Nephron (organoid): Measurements from ENCODE around the gene GSG1L.

Experiments
- H3K27ac Mint-ChIP-seq, 3 experiments: 2 replicates each; pipeline ENCODE4 v1.8.0; 2020; ENCODE audit warnings: mixed read lengths in 3 of 3, mild to moderate bottlenecking in 2 of 3, moderate library complexity in 1 of 3
- H3K27me3 Mint-ChIP-seq: 2 replicates; pipeline ENCODE4 v1.8.0; 2021; ENCODE audit warnings: low read depth, mild to moderate bottlenecking, moderate library complexity, mixed read lengths
- H3K36me3 Mint-ChIP-seq: 2 replicates; pipeline ENCODE4 v1.8.0; 2020; ENCODE audit warnings: low read depth, mixed read lengths
- H3K4me1 Mint-ChIP-seq: 2 replicates; pipeline ENCODE4 v1.8.0; 2020; ENCODE audit warnings: mixed read lengths
- H3K4me3 Mint-ChIP-seq, 3 experiments: 2 replicates each; pipeline ENCODE4 v1.8.0; 2020; ENCODE audit warnings: mild to moderate bottlenecking in 3 of 3, mixed read lengths in 3 of 3, moderate library complexity in 2 of 3
- H3K9me3 Mint-ChIP-seq: 2 replicates; pipeline ENCODE4 v1.8.0; 2020; ENCODE audit warnings: mixed read lengths
- TF ChIP-seq, protein P1 (sequence below), 3 experiments: fragments of 200-600 bp; sonication (generic); IDR thresholded peaks; one replicate each; pipeline ENCODE4 v1.5.0; 2021; ENCODE audit warnings: antibody characterized with exemption in 3 of 3; ENCODE audit not compliant: unreplicated experiment in 3 of 3

The GSG1L gene

DNA sequence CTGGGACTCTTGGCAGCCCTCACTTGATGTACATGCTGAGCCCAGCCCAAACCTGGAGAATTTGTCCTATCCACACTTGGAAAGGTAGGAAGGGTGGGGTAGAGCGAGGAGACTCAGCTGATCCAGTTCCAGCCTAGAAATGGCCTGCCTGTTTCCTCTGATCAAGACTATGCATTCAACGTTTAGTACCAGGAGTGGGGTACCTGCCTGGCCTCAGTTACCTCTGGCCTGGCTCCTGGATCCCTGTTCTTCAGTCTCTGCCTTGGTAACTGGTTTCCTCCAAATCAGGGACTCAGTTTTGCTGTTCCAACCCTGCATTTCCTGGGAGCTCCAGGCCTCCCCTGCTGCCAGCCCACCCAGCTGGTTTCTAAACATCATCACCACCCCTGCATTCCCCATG is 233.5 kb downstream of the GSG1L start:
- no peaks in the 10 kb centered on the region for H3K36me3 Mint-ChIP-seq
- H3K4me1 Mint-ChIP-seq, result no peaks in the 10 kb centered on the region
- H3K4me3 Mint-ChIP-seq, result no peak overlapping the region
- TF ChIP-seq, protein P1, sequence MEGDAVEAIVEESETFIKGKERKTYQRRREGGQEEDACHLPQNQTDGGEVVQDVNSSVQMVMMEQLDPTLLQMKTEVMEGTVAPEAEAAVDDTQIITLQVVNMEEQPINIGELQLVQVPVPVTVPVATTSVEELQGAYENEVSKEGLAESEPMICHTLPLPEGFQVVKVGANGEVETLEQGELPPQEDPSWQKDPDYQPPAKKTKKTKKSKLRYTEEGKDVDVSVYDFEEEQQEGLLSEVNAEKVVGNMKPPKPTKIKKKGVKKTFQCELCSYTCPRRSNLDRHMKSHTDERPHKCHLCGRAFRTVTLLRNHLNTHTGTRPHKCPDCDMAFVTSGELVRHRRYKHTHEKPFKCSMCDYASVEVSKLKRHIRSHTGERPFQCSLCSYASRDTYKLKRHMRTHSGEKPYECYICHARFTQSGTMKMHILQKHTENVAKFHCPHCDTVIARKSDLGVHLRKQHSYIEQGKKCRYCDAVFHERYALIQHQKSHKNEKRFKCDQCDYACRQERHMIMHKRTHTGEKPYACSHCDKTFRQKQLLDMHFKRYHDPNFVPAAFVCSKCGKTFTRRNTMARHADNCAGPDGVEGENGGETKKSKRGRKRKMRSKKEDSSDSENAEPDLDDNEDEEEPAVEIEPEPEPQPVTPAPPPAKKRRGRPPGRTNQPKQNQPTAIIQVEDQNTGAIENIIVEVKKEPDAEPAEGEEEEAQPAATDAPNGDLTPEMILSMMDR (IDR thresholded peaks at IDR 0.05; ENCODE audit: unreplicated experiment in 3 of 3), result no peak
- peaks cover 35% of the 10 kb centered on the region for H3K9me3 Mint-ChIP-seq
- peaks cover 16% of the 10 kb centered on the region for H3K27me3 Mint-ChIP-seq
- no peak overlapping the region for H3K27ac Mint-ChIP-seq

DNA sequence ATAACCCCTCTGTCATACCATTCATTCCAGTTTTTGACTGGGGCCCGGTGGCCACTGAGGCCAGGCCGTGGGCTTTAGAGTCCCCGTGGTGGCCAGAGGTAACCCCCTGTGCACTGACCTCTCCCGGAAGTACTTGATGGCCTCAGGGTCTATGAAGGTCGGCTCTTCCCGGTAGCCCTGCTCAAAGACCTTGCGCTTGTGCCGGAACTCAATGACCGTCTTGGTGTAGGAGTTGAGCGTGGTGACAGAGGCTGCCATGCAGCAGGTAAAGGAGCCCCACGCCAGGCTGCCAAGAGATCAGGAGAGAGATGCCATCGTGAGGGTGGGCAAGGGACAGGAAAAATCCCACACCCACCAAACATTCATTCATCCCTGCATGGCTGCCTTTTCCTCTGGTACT is 234.8 kb downstream of the GSG1L start:
- no peaks in the 10 kb centered on the region for H3K4me1 Mint-ChIP-seq
- no peak overlapping the region for H3K4me3 Mint-ChIP-seq
- peaks cover 25% of the 10 kb centered on the region for H3K27me3 Mint-ChIP-seq
- no peak overlapping the region for H3K27ac Mint-ChIP-seq
- peaks cover 31% of the 10 kb centered on the region for H3K9me3 Mint-ChIP-seq
- H3K36me3 Mint-ChIP-seq, result no peaks in the 10 kb centered on the region
- TF ChIP-seq, protein P1 (IDR thresholded peaks at IDR 0.05; ENCODE audit: unreplicated experiment in 3 of 3), result no peak

DNA sequence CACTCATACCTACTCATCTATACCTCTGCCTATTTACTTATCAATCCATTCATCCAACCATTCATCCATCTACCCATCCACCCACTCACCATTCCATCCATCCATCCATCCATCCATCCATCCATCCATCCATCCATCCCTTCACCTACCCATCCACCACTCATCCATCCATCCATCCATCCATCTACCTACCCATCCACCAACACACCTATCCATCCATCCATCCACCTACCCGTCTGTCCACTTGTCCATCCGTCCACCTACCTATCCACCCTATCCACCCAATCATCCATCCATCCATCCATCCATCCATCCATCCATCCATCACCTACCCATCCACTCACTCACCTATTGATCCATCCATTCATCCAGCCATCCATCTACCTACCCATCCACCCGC is 235.7 kb downstream of the GSG1L start:
- H3K9me3 Mint-ChIP-seq, result peaks cover 30% of the 10 kb centered on the region
- no peaks in the 10 kb centered on the region for H3K36me3 Mint-ChIP-seq
- no peak overlapping the region for H3K27ac Mint-ChIP-seq

DNA sequence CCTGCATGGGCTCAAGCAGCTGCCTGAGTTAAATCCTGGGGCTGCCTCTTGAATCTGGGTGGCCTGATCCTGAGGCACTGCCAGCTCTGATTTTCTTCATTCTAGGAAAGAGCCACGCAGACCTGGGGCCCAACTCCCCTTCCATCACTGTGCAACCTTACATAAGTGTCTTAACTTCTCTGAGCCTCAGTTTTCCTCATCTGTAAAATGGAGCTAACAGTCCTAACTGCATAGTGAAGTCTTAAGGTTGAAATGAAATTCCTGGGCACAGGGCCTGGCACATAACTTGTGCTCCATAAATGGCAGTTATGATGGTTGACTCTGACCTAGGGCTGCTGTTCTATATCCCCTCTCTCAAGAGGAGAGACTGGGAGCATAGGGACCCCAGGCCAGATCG is 236.6 kb downstream of the GSG1L start:
- Mint-ChIP-seq H3K9me3 (peaks cover 23% of the 10 kb centered on the region), H3K36me3 (no peaks in the 10 kb centered on the region), H3K27me3 (peaks cover 35% of the 10 kb centered on the region), H3K27ac (no peak overlapping the region), H3K4me1 (peaks cover 6% of the 10 kb centered on the region), H3K4me3 (no peak overlapping the region)
- TF ChIP-seq, protein P1 (IDR thresholded peaks at IDR 0.05; ENCODE audit: unreplicated experiment in 3 of 3), result no peak

More for the DNA sequence above, 235.7 kb downstream of the GSG1L start:
- Mint-ChIP-seq H3K27me3 (peaks cover 34% of the 10 kb centered on the region), H3K4me1 (peaks cover 5% of the 10 kb centered on the region), H3K4me3 (no peak overlapping the region)
- TF ChIP-seq, protein P1 (IDR thresholded peaks at IDR 0.05; ENCODE audit: unreplicated experiment in 3 of 3), result no peak

DNA sequence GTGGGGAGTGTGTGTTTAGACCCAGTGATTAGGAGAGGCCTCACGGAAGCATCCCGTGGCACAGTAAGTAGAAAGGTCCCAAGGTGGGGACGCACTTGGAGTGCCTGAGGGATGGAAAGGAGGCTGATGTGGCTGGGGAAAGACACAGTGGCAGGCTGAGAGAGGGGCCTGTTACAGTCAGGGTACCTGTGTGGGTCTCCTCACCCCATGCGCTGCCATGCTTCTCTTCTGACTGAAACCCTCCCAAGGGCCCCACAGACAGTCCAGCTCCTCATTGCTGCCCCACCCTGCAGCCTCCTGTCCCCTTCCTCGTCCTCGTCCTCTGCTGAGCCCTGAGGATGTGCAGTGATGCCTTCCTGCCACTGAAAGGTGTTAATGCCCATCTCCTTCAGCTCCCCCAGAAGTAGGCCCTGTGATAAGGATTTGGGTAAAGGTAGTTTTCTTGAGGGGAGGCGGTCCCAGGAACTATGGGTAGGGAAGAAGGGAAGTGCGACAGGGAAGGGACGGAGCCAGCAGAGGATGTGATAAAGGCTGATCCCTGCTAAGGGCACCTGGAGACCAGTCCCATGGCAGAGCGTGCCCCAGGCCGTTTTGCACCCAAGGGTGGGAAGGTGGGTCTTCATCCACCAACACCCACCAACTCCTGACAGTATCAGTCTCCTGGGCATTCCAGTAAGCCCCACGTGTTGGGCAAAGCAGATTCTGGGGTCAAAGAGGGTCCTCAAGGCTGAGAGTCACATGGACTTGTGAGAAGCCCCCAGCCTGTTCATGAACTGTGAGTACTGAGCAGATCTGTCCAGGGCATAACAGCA is 237.2 kb downstream of the GSG1L start:
- H3K27ac Mint-ChIP-seq, result no peak overlapping the region
- H3K4me1 Mint-ChIP-seq, result peaks cover 6% of the 10 kb centered on the region
- peaks cover 35% of the 10 kb centered on the region for H3K27me3 Mint-ChIP-seq
- no peaks in the 10 kb centered on the region for H3K36me3 Mint-ChIP-seq
- TF ChIP-seq, protein P1 (IDR thresholded peaks at IDR 0.05; ENCODE audit: unreplicated experiment in 3 of 3), result no peak
- H3K9me3 Mint-ChIP-seq, result peaks cover 19% of the 10 kb centered on the region
- no peak overlapping the region for H3K4me3 Mint-ChIP-seq

DNA sequence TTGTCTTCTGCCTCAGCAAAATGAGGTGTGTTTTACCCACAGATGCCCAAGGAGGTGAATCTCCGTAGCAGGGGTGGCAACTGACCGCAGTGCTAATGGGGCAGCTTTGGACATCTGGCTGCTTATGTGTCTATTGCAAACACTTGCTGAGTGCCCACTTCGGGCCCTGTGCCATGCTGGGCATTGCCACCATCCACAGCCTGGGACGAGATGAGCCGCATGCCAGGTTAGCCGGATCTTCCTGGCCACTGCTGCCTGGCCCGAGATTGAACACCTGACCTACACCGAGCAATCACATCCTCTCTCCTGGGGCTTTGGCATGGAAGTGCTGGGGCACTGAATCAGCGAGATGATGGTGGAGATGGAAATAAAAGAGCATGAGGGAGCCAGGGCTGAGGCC is 238.7 kb downstream of the GSG1L start:
- H3K36me3 Mint-ChIP-seq, result no peaks in the 10 kb centered on the region
- peaks cover 41% of the 10 kb centered on the region for H3K27me3 Mint-ChIP-seq
- no peak overlapping the region for H3K27ac Mint-ChIP-seq
- TF ChIP-seq, protein P1 (IDR thresholded peaks at IDR 0.05; ENCODE audit: unreplicated experiment in 3 of 3), result no peak
- H3K4me1 Mint-ChIP-seq, result peaks cover 6% of the 10 kb centered on the region
- H3K9me3 Mint-ChIP-seq, result peaks cover 8% of the 10 kb centered on the region
- no peak overlapping the region for H3K4me3 Mint-ChIP-seq
